DMS53 (cell line): ENCODE data around the gene GPC5.
A peak's percentile ranks its signal among the peaks of the same experiment; 100 is the strongest.

Source experiments
- DNase-seq: peaks from one replicate; lab custom pipeline; 2025; lab: John Stamatoyannopoulos, UW

GPC5 gene

DNA sequence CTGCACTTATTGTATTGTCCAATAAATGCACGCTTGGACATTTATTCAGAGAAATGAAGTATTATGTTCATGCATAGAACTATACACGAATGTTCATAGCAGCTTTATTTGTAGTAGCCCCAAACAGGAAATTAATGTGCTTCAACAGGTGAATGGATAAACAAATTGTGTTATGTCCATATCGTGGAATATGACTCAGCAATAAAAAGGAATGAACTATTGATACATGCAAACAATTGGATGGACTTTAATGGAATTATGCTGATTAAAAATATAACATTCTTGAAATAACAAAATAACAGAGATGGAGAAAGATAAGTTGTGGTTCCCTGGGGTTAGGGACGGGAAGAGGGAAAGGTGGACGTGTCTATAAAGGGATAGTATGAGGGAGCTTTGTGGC is 65.9 kb downstream of the GPC5 start:
- no peak for DNase-seq

DNA sequence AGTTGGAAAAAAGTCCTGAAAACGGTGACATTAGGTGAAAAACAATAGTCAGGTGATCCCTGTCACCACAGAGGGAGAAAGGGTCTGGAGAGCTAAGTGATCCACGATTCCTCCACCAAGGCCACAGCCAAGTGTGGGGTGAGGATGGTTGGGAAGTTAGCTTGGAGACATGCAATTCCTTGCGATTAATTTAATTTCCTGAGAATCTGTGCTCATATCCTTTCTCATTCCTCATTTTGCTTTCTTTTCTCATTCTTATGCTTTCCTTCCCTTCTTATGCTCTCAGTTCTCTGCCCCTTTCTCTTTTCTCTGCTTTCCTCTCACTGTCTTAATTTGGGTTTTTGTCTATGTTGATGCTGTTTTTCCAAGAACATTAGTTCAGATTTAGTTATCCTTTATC is 68.8 kb downstream of the GPC5 start:
- no peak for DNase-seq

DNA sequence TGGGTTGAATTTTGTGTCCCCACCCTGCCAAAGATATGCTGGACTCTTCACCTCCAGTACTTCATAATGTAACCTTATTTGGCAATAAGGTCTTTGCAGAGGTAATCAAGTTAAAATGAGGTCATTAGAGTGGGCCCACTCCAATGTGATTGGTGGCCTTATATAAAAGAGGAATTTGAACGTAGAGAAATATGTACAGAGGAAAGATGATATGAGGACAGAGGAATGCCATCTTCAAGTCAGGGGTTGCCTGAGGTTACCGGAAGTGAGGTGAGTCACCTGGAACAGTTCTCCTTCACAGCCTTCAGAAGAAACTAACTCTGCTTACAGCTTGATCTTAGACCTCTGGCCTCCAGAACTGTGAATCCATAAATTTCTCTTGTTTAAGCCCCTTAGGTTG is 69.9 kb downstream of the GPC5 start:
- DNase-seq, result no peak

DNA sequence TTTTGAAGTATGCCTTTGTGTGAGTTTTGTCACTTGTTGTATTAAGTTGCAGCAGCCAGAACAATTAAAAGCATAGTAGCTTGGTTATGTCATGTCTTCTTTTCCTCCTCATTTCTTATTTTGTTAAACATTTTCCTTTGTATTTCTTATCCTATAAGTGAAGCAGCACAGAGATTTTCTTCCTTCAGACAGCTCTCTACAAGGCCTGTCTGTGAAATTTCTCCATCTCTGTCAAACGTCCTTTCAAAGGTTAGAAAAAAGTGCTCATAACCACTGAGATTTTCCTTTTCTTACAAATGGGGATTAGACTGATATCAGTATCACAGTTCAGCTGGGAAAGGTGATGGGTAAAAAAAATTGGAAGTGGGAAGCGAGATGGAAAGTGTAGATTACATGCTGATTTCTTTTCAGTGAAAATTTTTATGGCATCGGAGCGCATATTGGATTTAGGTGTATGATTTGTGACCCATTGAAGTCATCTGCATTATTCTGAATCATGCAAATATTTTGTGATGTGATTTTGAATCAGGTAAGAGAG is 71.7 kb downstream of the GPC5 start:
- DNase-seq, result no peak

DNA sequence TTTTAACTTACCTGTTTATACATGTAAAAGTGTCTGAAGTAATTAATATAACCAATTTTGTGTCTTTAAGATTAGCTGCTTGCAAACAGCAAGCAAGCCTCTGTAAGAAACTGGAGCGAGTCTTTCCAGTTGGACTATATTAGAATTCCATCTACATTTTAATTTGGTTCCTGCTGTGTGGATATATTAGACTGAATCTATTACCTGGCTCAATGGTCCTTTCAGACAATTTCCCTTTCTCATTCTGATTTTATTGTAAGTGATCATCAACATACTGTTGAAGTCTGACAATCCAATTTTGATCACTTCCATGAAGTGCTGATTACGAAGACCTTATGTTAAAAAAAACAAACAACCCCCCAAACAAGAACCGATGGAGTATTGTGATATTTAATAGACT is 72.3 kb downstream of the GPC5 start:
- DNase-seq, result no peak

DNA sequence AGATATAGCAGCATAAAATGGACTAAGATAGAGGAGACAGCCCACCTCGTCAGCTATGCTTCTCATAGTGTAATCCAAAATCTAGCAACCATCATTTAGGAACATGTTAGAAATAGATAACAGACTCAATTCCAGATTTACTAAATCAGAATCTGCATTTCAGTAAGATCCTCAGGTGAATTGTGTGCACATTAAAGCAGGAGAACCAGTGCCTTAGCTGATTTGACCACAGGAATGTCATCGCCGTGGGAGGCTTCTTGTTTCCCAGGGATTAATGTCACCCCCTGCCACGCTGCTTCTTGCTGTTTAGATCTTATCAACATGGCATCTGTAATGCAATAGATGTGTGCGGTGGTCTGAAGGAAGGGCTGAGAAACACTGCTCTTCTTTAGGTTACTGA is 84.0 kb downstream of the GPC5 start:
- no peak for DNase-seq

GRCh38 chr13:91491980-91492379 is 93.6 kb downstream of the GPC5 start:
- DNase-seq, result no peak

DNA sequence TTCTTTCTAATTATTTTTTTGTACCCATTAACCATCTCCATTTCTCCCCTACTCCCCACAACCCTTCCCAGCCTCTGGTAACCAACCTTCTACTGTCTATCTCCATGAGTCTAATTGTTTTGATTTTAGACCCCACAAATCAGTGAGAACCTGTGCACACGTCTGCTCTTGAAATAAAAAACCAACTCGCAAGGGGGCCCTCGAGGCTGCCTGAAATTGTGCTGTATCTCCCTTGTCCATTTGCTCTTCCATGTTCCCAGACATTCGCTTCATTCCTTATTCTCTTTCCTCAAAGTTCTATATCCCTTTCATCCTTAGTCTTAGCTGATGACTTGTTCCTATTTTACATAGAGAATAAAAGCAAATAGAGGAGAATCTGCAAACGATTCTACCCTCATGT is 95.0 kb downstream of the GPC5 start:
- no peak for DNase-seq

DNA sequence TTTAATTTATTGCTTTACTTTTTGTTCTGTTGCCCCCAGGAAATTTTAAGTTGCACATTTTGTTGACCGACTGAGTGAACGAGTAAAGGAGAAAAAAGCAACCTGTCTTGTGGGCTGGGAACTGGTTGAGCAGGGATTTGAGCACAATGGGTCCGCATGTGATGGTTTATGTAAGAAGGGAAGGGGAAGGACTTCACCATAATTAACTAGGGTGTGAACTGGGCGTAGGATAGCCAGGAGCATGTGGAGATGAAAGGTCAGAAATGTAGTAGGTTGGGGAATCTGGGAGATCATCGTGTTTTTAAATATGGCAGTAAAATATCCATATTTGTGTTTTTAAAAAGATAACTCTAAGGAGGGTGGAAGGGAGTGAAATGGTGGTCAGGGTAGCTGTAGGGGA is 99.9 kb downstream of the GPC5 start:
- no peak for DNase-seq

GRCh38 chr13:91504216-91504615 is 105.8 kb downstream of the GPC5 start:
- no peak for DNase-seq

GRCh38 chr13:91506759-91507158 is 108.3 kb downstream of the GPC5 start:
- DNase-seq, result no peak

DNA sequence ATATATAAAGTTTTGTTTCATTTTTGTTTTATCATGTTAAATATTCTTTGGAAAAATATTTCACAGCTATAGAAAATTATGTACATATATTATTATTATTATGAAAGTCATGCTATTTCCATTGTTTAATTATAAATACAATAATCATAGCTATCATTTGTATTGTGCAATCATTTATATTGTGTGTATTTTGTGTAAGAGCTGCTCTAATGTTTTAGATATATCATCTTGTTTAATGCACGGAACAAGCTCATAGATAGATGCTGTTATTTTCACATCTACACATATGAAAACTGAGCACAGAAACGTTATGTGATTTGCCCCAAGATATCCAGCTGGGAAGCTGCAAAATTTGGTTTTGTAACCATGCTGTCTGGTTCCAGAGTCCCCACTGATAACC is 111.6 kb downstream of the GPC5 start:
- DNase-seq, result no peak

- no peak for DNase-seq
Observed at GRCh38 chr13:91513790-91514189, 115.4 kb downstream of the GPC5 start.

- DNase-seq, result no peak
Observed at GRCh38 chr13:91516799-91517198, 118.4 kb downstream of the GPC5 start.

DNA sequence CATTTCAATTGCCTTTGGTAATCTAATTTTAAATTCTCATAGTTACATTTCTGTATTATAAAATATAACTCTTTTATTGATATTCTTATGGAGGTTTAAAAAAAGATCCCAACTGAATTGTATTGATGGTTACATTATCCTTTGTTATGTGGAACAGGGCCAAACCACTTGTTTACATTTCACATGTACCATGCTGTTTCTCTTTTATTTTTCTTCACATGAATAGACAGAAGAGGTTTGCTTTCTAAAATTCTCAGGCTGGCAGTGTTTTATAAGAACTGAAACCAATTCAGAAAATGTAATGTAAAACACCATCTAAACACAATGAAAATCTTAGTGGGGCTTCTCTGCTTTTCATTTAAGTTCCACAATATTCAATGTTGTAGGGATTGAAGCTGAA is 122.5 kb downstream of the GPC5 start:
- peak; percentile 13 for DNase-seq

DNA sequence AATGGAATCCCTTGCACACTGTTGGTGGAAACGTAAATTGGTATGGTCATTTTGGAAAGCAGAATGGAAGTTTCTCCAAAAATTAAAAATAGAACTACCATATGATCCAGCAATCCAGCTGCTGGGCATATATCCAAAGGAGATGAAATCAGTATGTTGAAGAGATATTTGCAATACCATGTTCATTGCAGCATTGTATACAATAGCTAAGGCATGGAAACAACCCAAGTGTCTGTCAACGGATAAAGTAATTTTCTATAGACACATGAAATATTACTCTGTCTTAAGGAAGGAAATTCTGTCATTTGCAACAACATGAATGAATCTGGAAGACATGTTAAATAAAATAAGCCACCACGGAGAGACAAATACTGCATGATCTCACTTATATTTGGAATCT is 124.7 kb downstream of the GPC5 start:
- DNase-seq, result no peak

- no peak for DNase-seq
Observed at GRCh38 chr13:91526543-91527033, 128.2 kb downstream of the GPC5 start.

GRCh38 chr13:91529739-91530482 is 131.5 kb downstream of the GPC5 start:
- DNase-seq, result no peak

- DNase-seq, result no peak
Observed at GRCh38 chr13:91531646-91532045, 133.2 kb downstream of the GPC5 start.

GRCh38 chr13:91533354-91533753 is 134.9 kb downstream of the GPC5 start:
- DNase-seq, result no peak

- DNase-seq, result no peak
Observed at GRCh38 chr13:91534996-91535395, 136.6 kb downstream of the GPC5 start.

DNA sequence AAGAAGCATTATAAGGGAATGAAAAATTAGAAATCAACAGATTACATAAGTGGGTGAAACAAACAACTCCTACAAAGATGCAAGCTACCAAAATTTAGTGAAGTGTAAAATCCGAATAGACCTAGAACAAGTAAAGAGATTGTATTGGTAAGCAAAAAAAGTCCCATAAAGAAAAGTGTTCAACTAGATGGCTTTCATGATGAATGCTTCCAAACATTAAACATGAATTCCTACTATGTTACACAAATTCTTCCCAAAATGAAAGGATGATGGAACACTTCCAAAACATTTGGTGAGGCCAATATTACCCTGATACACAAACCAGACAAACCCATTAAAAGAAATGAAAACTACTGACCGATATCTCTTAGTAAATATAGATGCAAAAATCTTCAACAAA is 139.0 kb downstream of the GPC5 start:
- no peak for DNase-seq

DNA sequence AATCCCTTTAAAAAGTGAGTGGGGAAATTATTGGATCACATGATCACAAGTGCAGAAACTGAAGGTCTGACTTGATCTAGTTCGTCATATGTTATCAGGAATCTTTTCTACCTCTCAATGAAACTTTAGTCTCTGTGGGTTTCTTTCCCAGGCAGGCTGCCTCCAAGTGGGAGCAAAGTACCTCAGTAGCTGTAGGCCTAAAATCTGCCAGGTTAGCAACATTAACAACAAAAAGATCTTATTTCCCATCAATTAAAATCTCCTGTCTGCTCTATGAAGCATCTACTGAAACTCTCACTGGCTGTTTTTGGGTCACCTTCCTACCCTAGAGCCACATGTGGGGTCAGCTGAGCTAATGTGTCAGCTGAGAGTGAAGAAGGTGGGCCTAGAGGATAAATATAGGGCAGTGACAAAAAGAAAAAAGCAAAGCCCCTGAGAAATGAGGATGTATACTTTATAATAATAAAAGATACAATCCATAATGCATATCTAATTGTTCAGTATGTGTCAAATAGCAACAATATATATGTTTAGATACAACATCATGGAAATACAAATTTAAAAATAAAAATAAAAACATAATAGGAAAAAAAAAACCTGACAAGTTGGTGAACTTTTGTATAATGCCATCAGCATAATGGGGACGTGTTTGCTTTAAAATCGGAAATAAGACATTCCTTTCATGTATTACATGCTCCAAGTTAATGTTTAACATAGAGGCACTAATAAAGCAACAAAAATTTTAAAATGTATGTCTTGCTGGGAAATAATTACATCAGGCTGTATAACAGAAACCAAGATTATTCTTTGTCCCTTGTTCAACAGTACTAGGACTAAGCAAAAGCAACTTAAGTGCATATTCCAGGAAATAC is 141.1 kb downstream of the GPC5 start:
- DNase-seq, result peak; percentile 34
